WI38 (cell line): ENCODE results near the gene PI16.

Source experiments
- H3K4me3 ChIP-seq: 2 replicates; pipeline ENCODE4 v1.5.1; 2011; ENCODE audit warnings: low read depth, mild to moderate bottlenecking, control low read depth, low read length
- TF ChIP-seq, protein P1 (sequence below): IDR thresholded peaks from 2 replicates; pipeline ENCODE4 v1.5.1; 2012; ENCODE audit warnings: low read depth, mild to moderate bottlenecking, control low read depth, low read length

Gene PI16

DNA sequence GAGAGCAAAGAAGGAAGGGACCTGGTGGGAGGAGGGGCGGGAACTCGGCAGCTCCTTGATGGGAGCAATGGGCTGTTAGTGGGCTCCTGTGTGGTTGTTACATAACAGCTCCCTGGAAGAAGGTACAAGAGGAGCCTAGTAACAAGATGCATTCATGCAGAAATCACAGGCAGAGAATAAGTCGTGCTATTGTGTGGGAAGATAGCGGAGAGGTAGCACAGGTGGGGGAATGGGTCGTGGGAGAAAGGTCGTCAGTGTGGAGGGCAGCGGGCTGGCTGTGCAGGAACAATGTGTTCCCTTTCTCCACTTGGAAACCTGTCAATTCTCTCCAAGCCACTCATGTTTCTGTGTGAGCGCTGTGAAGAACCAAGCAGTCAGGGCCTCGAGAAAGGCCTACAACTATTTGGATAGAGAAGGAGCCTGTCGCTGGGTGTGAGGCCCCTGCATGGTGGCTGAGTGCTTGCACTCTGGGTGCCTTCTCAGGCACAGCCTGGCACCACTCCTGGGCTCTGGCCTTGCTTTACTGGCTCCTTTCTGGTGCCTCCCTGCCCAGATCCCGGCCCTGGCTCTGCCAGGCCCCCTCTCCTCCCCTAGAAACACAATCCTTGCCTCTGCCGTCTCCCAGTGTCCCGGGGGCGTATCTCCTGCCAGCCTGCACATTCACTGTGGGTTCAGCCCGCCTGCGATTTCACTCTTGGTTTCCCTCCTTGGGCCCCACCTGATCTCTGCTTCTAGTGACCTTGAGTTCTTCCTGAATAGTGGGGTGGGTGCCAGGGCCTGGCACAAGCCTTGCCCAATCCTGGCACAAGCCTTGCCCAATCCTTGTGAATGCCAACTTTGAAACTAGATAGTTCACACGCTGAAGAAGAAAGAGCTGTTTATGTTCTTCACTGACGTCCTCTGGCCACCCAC lies 43.5 kb downstream of the PI16 start:
- TF ChIP-seq, protein P1, sequence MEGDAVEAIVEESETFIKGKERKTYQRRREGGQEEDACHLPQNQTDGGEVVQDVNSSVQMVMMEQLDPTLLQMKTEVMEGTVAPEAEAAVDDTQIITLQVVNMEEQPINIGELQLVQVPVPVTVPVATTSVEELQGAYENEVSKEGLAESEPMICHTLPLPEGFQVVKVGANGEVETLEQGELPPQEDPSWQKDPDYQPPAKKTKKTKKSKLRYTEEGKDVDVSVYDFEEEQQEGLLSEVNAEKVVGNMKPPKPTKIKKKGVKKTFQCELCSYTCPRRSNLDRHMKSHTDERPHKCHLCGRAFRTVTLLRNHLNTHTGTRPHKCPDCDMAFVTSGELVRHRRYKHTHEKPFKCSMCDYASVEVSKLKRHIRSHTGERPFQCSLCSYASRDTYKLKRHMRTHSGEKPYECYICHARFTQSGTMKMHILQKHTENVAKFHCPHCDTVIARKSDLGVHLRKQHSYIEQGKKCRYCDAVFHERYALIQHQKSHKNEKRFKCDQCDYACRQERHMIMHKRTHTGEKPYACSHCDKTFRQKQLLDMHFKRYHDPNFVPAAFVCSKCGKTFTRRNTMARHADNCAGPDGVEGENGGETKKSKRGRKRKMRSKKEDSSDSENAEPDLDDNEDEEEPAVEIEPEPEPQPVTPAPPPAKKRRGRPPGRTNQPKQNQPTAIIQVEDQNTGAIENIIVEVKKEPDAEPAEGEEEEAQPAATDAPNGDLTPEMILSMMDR = no peak
- H3K4me3 ChIP-seq = no peak overlapping the region

DNA sequence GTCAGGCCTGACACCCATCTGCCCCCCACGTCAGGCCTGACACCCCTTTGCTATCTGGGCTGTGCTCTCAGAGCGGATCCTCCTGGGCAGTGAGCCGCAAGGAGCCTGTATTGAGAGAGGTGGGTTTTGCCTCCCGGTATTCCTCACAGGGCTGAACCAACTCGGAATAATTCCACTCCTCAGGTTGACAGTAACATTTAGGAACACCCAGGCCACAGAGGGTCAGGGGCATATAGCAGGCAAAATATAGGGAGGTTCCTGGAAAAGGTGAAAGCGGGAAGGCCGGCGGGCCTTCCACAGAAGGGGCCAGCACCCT lies 44.1 kb downstream of the PI16 start:
- TF ChIP-seq, protein P1 = no peak
- no peak overlapping the region for H3K4me3 ChIP-seq

DNA sequence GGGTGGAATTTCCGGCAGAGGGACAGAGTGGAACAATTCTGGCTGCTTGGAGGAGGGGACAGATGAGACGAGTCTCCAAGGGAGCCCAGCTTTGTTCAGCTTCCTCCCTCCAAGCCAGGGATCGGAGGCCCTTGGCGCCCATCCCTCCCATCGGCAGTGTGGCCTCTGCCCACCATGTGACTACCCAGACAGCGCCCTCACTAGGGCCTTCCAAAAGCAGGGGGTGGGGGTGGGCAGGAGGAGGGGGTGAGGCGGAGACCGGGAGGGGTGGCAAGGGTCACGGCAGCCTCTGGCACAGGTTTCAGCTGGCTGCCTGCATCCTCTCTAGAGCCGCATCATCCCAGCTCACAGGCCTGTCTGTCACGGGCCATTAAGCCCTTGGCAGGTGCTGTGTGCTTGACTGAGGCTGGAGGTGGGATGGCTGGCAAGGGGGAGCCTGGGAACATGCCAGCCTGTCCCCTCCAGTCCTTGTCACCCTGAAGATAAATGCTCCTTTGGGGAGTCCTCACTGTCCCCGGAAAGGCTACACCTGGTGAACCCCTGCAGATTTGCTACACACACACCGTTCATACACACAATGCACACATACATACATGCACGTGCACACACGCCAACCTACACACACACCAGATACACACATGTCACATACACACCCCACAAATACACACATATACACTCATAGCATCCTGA lies 44.7 kb downstream of the PI16 start:
- TF ChIP-seq, protein P1 = no peak
- H3K4me3 ChIP-seq = no peak overlapping the region

DNA sequence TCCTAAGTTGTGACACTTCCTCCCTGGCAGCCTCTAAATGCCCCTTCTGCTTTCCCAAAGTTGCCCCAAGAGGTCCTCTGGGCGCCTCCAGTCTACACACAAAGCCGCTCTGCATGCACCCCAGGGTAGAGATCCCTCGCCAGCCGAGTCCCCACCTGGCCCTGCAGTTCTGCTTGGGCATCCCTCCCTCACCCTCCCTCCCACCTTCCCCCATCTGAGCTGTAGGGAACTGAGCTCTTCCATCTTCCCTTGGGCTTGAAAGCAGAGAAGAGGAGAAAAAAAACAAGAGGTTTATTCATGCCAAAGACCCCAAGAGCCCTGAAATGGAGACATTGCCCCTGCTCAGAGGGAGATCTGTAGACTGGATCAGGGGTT lies 45.2 kb downstream of the PI16 start:
- no peak overlapping the region for H3K4me3 ChIP-seq

DNA sequence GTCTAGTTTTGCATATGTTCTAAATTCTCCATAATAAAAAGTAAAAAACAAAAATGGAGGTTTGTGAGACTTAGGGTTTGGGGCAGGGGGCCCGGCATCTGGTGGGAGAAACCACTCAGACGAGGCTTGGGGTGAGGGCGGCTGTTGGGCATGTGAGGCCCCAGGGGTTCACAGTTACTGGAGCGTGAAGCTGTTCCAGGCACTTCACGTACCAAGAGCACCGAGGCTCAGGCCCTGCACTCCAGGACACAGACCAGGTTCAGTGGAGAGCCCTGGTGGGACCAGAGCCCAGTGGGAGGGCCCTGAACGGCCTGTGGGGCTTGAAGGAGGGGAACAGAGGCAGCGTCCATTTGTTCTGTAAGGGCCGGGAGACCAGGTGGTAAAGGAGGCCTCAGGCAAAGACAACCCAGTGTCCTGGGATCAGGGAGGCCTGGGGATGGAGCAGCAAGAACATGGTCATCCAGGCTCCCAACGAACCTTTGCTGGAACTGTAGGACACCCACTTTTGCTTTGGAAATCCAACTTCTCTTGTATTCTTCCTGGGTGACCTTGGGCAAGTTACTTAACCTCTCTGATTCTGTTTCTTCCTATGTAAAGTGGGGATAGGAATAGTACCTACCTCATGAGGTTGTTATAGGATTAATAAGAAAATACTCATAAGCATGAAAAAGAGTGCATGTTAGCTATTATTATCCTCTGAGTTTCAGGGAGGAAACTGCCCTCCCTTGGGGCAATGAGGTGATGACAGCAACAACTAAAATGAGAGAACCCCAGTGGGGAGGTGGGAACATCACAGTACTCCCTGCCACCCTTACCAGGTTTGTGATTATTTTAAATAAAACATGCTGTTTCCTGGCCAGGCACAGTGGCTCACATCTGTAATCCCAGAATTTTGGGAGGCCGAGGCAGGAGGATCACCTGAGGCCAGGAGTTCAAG lies 49.8 kb downstream of the PI16 start:
- TF ChIP-seq, protein P1 = no peak
- no peak overlapping the region for H3K4me3 ChIP-seq

More for the DNA sequence above, 45.2 kb downstream of the PI16 start:
- TF ChIP-seq, protein P1 = no peak

DNA sequence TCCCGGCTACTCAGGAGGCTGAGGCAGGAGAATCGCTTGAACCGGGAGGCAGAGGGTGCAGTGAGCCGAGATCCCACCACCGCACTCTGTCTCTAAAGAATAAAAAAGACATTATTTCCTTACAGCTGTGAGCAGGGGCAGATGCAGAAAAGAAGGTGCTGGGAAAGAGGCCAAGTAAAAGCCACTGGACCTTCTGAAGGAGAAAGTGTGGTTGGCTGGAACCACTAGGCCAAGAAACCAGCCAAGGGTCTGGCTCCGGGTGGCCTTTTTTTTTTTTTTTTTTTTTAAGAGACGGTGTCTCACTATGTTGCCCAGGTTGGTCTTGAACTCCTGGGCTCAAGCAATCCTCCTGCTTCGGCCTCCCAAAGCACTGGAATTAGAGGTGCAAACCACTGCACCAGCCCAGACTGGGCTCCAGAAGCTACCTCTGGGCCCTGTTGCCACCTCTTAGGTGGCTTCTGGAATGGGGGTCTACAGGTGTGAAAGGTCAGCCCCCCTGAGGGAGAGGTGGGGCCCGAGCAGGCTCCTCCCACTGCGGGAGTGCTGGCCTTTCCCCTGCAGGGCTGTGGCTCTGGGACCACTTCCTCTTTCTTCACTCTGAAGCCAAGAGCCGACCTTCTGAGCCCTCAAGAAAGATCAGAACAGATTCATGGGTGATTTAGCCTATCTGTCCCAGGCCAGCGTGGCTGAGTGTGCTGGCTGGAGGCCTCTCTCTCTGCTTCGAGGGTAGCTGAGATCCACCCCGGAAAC lies 50.7 kb downstream of the PI16 start, which contains the start of gene FGD2:
FGD2 (plus strand) TSS at position 595 of the 750 bp plus-strand sequence. CDS start 163 bp downstream, outside the sequence.
- no peak within 1 kb of the TSS for H3K4me3 ChIP-seq
- TF ChIP-seq, protein P1 = no peak
